Gastrocnemius medialis (tissue), 4 donors: ENCODE data around the gene SLC39A3. TPM values are rescaled to one million over a fixed set of nuclear protein-coding genes. Genes with fewer than 3 reads are reported as not detected.

Experiments used
- ATAC-seq, 2 donors: fragments of 150-250 bp; one replicate each; pipeline ENCODE4 v1.9.1; 2016
- DNase-seq, 2 donors: peaks; one replicate each; pipeline ENCODE4 v3.0.0-alpha.2; 2019
- H3K27ac ChIP-seq, 4 donors: fragments of 200-600 bp; sonication (generic); 1 replicate in 1 of 4; 2 replicates in 3 of 4; pipeline ENCODE4 v1.5.1; 2016 to 2018; ENCODE audit warnings: mild to moderate bottlenecking in 2 of 4, moderate library complexity in 1 of 4
- H3K27me3 ChIP-seq, 3 donors: fragments of 200-600 bp; sonication (generic) in 2 of 3; 1 replicate in 1 of 3; 2 replicates in 2 of 3; pipeline versions ENCODE4 v1.5.1 to v1.6.0; 2016 to 2019; ENCODE audit warnings: mild to moderate bottlenecking in 1 of 3, moderate library complexity in 1 of 3
- H3K36me3 ChIP-seq, 2 donors: fragments of 200-600 bp; sonication (generic) in 1 of 2; one replicate each; pipeline ENCODE4 v1.5.1; 2017 to 2018
- H3K4me1 ChIP-seq, 2 donors: fragments of 200-600 bp; sonication (generic) in 1 of 2; one replicate each; pipeline ENCODE4 v1.5.1; 2016 to 2017; ENCODE audit warnings: mild to moderate bottlenecking in 2 of 2
- H3K4me3 ChIP-seq, 4 donors: fragments of 200-600 bp; sonication (generic) in 3 of 4; 1 replicate in 1 of 4; 2 replicates in 3 of 4; pipeline ENCODE4 v1.5.1; 2016 to 2019; ENCODE audit warnings: mild to moderate bottlenecking in 2 of 4
- H3K9me3 ChIP-seq, 3 donors: fragments of 200-600 bp; sonication (generic) in 2 of 3; 1 replicate in 1 of 3; 2 replicates in 2 of 3; pipeline ENCODE4 v1.5.1; 2016 to 2019
- POLR2A ChIP-seq, 2 donors: fragments of 450-650 bp; IDR thresholded peaks; one replicate each; pipeline ENCODE4 v1.6.1; 2017; ENCODE audit warnings: antibody characterized with exemption in 2 of 2, mild to moderate bottlenecking in 2 of 2, moderate library complexity in 2 of 2
- in situ Hi-C, 4 donors: fragments of 200-750 bp; cut with MboI; loops; one replicate each; pipeline versions ENCODE4 v1.15.0 to v1.8.0; 2017; ENCODE audit warnings: low sequenced_read_pairs in 4 of 4
- intact Hi-C: fragments of 100-400 bp; cut with DNase I; formaldehyde crosslinking; loops from one replicate; pipeline ENCODE4 v1.15.1; 2023; ENCODE audit warnings: low total_unique reads
- total RNA-seq, 4 donors: library from RNA; depleted of rRNA; stranded (reverse); fragments of >200 nt; gene quantifications; one replicate each; pipeline versions ENCODE4 v1.1.0 to v1.2.3, GENCODE V29; 2016
- TF ChIP-seq, protein P1 (sequence below), 5 experiments: fragments of 450-650 bp in 3 of 5; fragments of 200-600 bp in 2 of 5; sonication (generic) in 2 of 5; IDR thresholded peaks in 4 of 5; conservative IDR thresholded peaks in 1 of 5; 1 replicate in 4 of 5; 2 replicates in 1 of 5; pipeline ENCODE4 v1.5.1; 2016 to 2019; ENCODE audit warnings: antibody characterized with exemption in 5 of 5, mild to moderate bottlenecking in 3 of 5, moderate library complexity in 3 of 5

The SLC39A3 gene
- total RNA-seq, 4 donors from 2014 or later, result 23.1 to 60.9 (median 27.1) TPM

DNA sequence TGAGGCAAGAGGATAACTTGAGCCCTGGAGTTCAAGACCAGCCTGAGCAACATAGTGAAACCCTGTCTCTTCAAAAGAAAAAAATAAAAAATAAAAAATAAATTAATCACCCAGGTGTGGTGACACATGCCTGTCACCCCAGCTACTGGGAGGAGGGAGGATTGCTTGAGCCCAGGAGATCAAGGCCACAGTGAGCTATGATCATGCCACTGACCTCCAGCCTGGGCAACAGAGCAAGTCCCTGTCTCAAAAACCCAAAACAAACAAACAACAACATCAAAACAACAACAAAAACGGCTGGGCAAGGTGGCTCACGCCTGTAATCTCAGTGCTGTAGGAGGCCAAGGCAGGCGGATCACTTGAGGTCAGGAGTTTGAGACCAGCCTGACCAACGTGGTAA lies 4.3 kb upstream of the SLC39A3 start:
- DNase-seq, result no peak
- no peak for TF ChIP-seq POLR2A (IDR thresholded peaks at IDR 0.05)
- TF ChIP-seq, protein P1, sequence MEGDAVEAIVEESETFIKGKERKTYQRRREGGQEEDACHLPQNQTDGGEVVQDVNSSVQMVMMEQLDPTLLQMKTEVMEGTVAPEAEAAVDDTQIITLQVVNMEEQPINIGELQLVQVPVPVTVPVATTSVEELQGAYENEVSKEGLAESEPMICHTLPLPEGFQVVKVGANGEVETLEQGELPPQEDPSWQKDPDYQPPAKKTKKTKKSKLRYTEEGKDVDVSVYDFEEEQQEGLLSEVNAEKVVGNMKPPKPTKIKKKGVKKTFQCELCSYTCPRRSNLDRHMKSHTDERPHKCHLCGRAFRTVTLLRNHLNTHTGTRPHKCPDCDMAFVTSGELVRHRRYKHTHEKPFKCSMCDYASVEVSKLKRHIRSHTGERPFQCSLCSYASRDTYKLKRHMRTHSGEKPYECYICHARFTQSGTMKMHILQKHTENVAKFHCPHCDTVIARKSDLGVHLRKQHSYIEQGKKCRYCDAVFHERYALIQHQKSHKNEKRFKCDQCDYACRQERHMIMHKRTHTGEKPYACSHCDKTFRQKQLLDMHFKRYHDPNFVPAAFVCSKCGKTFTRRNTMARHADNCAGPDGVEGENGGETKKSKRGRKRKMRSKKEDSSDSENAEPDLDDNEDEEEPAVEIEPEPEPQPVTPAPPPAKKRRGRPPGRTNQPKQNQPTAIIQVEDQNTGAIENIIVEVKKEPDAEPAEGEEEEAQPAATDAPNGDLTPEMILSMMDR (IDR thresholded peaks at IDR 0.05 in 4 of 5, conservative IDR thresholded peaks at IDR 0.05 in 1 of 5), result no peak
- H3K27me3 ChIP-seq, result no peaks in the 10 kb centered on the region
- no peaks in the 10 kb centered on the region for H3K36me3 ChIP-seq
- ATAC-seq, result no peak
- no peak overlapping the region for H3K27ac ChIP-seq
- H3K4me1 ChIP-seq, result peaks cover 2 to 8% of the 10 kb centered on the region in 2 donors
- no peak overlapping the region for H3K4me3 ChIP-seq
- intact Hi-C loops, result loop anchor here (5.0 kb wide), 1 partner anchor 1018 kb away; the partner anchor contains the start of genes APBA3 and MRPL54
- in situ Hi-C loops, result loop anchor here in 2 of 4 donors (10.0 kb wide), 1 partner anchor 89 kb away; no protein-coding TSS in a partner anchor
- no peaks in the 10 kb centered on the region for H3K9me3 ChIP-seq

DNA sequence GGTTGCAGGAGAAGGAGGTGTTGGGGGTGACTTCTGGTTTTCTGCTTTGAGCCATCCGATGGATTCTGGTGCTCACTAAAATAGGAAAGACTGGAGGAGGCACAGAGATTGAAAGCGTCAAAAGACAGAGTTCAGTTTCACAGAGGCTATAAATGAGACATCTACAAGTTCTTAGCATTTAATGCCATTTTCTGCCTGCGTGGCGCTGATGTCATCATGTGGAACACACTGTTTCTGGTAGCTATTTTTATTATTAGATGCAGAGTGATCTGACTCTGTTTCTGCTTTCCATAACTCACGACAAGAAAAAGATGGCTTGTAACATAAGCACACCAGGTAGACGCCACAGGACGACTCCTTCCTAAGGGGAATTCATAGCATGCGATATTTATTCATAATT lies 3.3 kb upstream of the SLC39A3 start:
- no peaks in the 10 kb centered on the region for H3K27me3 ChIP-seq
- DNase-seq (no peak), ATAC-seq (no peak)
- no peak overlapping the region for H3K27ac ChIP-seq
- no peaks in the 10 kb centered on the region for H3K36me3 ChIP-seq
- H3K9me3 ChIP-seq, result no peaks in the 10 kb centered on the region
- peaks cover 4 to 13% of the 10 kb centered on the region in 2 donors for H3K4me1 ChIP-seq
- no peak for TF ChIP-seq POLR2A (IDR thresholded peaks at IDR 0.05)
- TF ChIP-seq, protein P1 (IDR thresholded peaks at IDR 0.05 in 4 of 5, conservative IDR thresholded peaks at IDR 0.05 in 1 of 5), result no peak
- in situ Hi-C loops (loop anchor here in 2 of 4 donors (10.0 kb wide), 1 partner anchor 88 kb away; no protein-coding TSS in a partner anchor), intact Hi-C loops (loop anchor here (5.0 kb wide), 1 partner anchor 1019 kb away; the partner anchor contains the start of genes APBA3 and MRPL54)
- no peak overlapping the region for H3K4me3 ChIP-seq

DNA sequence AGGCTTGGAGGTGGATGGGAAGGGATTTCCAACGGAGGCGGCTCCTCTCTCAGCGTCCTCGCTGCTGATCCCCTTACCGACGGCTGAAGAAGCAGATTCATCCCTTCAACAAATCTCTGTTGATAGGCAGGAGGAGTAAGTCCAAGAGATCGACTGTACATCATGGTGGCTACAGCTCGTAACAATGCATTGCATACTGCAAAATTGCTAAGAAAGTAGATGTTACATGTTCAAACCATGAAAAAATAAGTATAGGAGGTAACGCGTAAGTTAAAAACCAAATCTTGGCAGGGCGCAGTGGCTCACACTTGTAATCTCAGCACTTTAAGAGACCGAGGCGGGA lies 468 bp upstream of the SLC39A3 start:
- in situ Hi-C loops (loop anchor here in 2 of 4 donors (10.0 kb wide), 1 partner anchor 85 kb away; no protein-coding TSS in a partner anchor), intact Hi-C loops (loop anchor here (2.0 to 5.0 kb wide), 2 partner anchors 37 to 1022 kb away; partner anchors contain the start of genes APBA3, GNG7 and MRPL54)
- TF ChIP-seq, protein P1 (IDR thresholded peaks at IDR 0.05 in 4 of 5, conservative IDR thresholded peaks at IDR 0.05 in 1 of 5), result no peak
- no peak for TF ChIP-seq POLR2A (IDR thresholded peaks at IDR 0.05)
- Histone ChIP-seq H3K9me3 (no peaks in the 10 kb centered on the region), H3K4me3 (peak overlapping the region in 2 of 4 donors; percentile 78 to 82), H3K27ac (no peak overlapping the region), H3K27me3 (no peaks in the 10 kb centered on the region), H3K4me1 (peaks cover 4 to 13% of the 10 kb centered on the region in 2 donors), H3K36me3 (peaks cover 6 to 19% of the 10 kb centered on the region in 2 donors)
- no peak for ATAC-seq
- no peak for DNase-seq

GRCh38 chr19:2736550-2737190 lies 3.1 kb downstream of the SLC39A3 start:
- H3K36me3 ChIP-seq, result peaks cover 6 to 42% of the 10 kb centered on the region in 2 donors
- in situ Hi-C loops, result no loop called here
- TF ChIP-seq, protein P1 (IDR thresholded peaks at IDR 0.05 in 4 of 5, conservative IDR thresholded peaks at IDR 0.05 in 1 of 5), result no peak
- no peak for TF ChIP-seq POLR2A (IDR thresholded peaks at IDR 0.05)

More at GRCh38 chr19:2736550-2737190, 3.1 kb downstream of the SLC39A3 start:
- Histone ChIP-seq H3K4me3 (no peak overlapping the region), H3K4me1 (peaks cover 4 to 13% of the 10 kb centered on the region in 2 donors), H3K27me3 (no peaks in the 10 kb centered on the region), H3K9me3 (no peaks in the 10 kb centered on the region), H3K27ac (no peak overlapping the region)
- intact Hi-C loops, result no loop called here
- DNase-seq (no peak), ATAC-seq (no peak)
